ENCODE measurements around the gene SMYD2. TPM values are rescaled to one million over a fixed set of nuclear protein-coding genes. Genes with fewer than 3 reads are reported as not detected.
A peak's percentile ranks its signal among the peaks of the same experiment; 100 is the strongest.

SMYD2 gene
- total RNA-seq, 1 experiment from 2014 or later, result 27.2 TPM

DNA sequence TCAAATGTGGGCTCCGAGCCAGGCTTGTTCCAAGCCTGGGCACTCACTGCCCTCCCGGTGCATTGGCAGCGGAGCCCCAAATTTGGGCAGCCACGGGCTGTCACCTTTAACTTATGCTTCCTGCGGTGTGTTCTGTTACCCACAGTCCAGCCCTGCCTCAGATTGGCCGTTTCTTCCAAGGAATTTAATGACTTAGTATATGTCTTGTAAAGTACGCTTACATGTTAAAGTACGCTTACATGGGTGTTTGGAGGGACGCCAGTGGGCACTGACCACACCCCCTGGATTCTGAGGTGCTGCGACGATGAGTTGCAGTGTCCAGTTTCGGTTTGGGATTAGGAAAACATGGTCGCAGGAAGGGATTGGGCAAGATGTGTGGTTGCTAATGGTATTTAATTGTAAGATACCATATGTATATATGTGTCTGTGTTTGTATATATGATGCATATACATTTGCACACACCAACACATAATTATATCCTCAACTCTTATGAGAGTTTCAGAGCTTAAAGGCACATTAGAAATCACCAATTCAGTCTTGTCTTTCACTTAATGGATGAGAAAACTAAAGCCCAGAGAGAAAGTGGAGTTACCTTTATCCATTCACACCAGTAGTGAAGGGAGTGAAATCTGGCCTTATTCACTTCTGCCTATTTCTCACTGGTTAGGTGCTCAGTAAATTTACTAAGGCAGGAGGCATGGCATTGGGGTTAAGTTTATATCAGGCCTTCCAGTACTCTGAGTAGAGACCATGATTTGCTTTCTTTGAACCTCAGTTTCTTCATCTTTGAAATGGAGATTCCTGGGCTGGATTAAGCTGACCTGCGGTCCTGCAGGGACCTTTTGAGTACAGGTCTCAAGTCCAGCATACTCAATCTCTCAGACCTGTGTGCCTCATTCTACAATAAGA, 1.0 kb downstream of the SMYD2 start:
- Histone ChIP-seq H4K20me1 (ENCODE audit: insufficient read depth) (no peaks in the 10 kb centered on the region), H3K9me3 (ENCODE audit: control insufficient read depth in 1 of 2, insufficient read depth in 1 of 2, low read depth in 1 of 2, low read length in 2 of 2) (no peaks in the 10 kb centered on the region), H3K36me3 (ENCODE audit: control insufficient read depth in 1 of 2, insufficient read depth in 2 of 2, low read length in 2 of 2) (no peaks in the 10 kb centered on the region), H3K4me3 (replicated peaks in 1 of 2; ENCODE audit: low read depth in 1 of 2, low read length in 2 of 2) (peak overlapping the region; percentile 69 to 75), H3K27ac (ENCODE audit: low read depth, low read length) (peak overlapping the region; percentile 90), H3K79me2 (ENCODE audit: insufficient read depth, low read length) (peaks cover 46% of the 10 kb centered on the region), H3K27me3 (ENCODE audit: insufficient read depth, low read length) (no peaks in the 10 kb centered on the region), H3K4me2 (ENCODE audit: low read length) (peak overlapping the region; percentile 93), H3K9me2 (ENCODE audit: insufficient read depth) (no peaks in the 10 kb centered on the region), H3K9ac (ENCODE audit: low read length) (peak overlapping the region; percentile 74), H2AFZ (ENCODE audit: low read depth, low read length, poor library complexity, severe bottlenecking) (no peak overlapping the region), H3K4me1 (ENCODE audit: control insufficient read depth in 1 of 2, insufficient read depth in 2 of 2, low read length in 2 of 2) (peaks cover 15 to 24% of the 10 kb centered on the region in 2 experiments; a peak in 3 of 4 replicates)
- peak; percentile 34 for DNase-seq (ENCODE audit: low read depth, low spot score)
- BruUV-seq (replicated peaks), result TSS peak; percentile 45
- ChIA-PET CTCF (no interaction called here), RAD21 (ENCODE audit: low non-redundant PET in 1 of 2, low total read pairs in 2 of 2, uncharacterized antibody in 2 of 2, unreplicated experiment in 2 of 2) (no interaction called here), POLR2A (no interaction called here)
- peak; percentile 48 for ATAC-seq
- peak; percentile 90 for TF ChIP-seq SRF (IDR thresholded peaks at IDR 0.05; ENCODE audit: low read depth)
- TF ChIP-seq, protein P1, sequence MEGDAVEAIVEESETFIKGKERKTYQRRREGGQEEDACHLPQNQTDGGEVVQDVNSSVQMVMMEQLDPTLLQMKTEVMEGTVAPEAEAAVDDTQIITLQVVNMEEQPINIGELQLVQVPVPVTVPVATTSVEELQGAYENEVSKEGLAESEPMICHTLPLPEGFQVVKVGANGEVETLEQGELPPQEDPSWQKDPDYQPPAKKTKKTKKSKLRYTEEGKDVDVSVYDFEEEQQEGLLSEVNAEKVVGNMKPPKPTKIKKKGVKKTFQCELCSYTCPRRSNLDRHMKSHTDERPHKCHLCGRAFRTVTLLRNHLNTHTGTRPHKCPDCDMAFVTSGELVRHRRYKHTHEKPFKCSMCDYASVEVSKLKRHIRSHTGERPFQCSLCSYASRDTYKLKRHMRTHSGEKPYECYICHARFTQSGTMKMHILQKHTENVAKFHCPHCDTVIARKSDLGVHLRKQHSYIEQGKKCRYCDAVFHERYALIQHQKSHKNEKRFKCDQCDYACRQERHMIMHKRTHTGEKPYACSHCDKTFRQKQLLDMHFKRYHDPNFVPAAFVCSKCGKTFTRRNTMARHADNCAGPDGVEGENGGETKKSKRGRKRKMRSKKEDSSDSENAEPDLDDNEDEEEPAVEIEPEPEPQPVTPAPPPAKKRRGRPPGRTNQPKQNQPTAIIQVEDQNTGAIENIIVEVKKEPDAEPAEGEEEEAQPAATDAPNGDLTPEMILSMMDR (IDR thresholded peaks at IDR 0.05 in 2 of 3, conservative IDR thresholded peaks at IDR 0.05 in 1 of 3; ENCODE audit: borderline replicate concordance in 1 of 3, insufficient read depth in 1 of 3, low read depth in 2 of 3, low read length in 2 of 3), result no peak
- no peak for TF ChIP-seq RAD21 (IDR thresholded peaks at IDR 0.05; ENCODE audit: low read depth)
- TF ChIP-seq, protein P2, sequence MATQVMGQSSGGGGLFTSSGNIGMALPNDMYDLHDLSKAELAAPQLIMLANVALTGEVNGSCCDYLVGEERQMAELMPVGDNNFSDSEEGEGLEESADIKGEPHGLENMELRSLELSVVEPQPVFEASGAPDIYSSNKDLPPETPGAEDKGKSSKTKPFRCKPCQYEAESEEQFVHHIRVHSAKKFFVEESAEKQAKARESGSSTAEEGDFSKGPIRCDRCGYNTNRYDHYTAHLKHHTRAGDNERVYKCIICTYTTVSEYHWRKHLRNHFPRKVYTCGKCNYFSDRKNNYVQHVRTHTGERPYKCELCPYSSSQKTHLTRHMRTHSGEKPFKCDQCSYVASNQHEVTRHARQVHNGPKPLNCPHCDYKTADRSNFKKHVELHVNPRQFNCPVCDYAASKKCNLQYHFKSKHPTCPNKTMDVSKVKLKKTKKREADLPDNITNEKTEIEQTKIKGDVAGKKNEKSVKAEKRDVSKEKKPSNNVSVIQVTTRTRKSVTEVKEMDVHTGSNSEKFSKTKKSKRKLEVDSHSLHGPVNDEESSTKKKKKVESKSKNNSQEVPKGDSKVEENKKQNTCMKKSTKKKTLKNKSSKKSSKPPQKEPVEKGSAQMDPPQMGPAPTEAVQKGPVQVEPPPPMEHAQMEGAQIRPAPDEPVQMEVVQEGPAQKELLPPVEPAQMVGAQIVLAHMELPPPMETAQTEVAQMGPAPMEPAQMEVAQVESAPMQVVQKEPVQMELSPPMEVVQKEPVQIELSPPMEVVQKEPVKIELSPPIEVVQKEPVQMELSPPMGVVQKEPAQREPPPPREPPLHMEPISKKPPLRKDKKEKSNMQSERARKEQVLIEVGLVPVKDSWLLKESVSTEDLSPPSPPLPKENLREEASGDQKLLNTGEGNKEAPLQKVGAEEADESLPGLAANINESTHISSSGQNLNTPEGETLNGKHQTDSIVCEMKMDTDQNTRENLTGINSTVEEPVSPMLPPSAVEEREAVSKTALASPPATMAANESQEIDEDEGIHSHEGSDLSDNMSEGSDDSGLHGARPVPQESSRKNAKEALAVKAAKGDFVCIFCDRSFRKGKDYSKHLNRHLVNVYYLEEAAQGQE (IDR thresholded peaks at IDR 0.05; ENCODE audit: low read depth), result no peak
- TF ChIP-seq, protein P3, sequence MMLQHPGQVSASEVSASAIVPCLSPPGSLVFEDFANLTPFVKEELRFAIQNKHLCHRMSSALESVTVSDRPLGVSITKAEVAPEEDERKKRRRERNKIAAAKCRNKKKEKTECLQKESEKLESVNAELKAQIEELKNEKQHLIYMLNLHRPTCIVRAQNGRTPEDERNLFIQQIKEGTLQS (IDR thresholded peaks at IDR 0.05), result no peak
- TF ChIP-seq, protein P4, sequence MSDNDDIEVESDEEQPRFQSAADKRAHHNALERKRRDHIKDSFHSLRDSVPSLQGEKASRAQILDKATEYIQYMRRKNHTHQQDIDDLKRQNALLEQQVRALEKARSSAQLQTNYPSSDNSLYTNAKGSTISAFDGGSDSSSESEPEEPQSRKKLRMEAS (IDR thresholded peaks at IDR 0.05), result no peak; the same call in 1 of the 2 replicates
- TF ChIP-seq TCF7L2 (IDR thresholded peaks at IDR 0.05; ENCODE audit: borderline replicate concordance, extremely low read depth, insufficient read depth, insufficient read length), result no peak
- TF ChIP-seq CBX3 (IDR thresholded peaks at IDR 0.05; ENCODE audit: low read depth), result no peak
- peak; percentile 24; the same call in 1 of the 2 replicates for TF ChIP-seq SP1 (IDR thresholded peaks at IDR 0.05; ENCODE audit: low read depth)
- no peak for TF ChIP-seq FOSL1 (IDR thresholded peaks at IDR 0.05; ENCODE audit: low read depth)
- TF ChIP-seq YY1 (IDR thresholded peaks at IDR 0.05; ENCODE audit: extremely low read depth, insufficient replicate concordance, low read depth, low read length), result no peak
- TF ChIP-seq ZNF274 (IDR thresholded peaks at IDR 0.05; ENCODE audit: low read depth, low read length), result no peak
- intact Hi-C loops (cut with micrococcal nuclease), result loop anchor here (10.0 kb wide), 1 partner anchor 1157 kb away; no protein-coding TSS in a partner anchor
